Central memory CD8-positive, alpha-beta T cell (primary cell): ENCODE data around the gene ELOVL2.
"Not testable (repeated sequence)": the region's sequence is repeated elsewhere in the genome, so short reads cannot be mapped to it uniquely, and the experiment has no call there.

Experiments
- ATAC-seq: fragments of 150-1000 bp; cut with Tn5 transposase; replicated peaks from 2 replicates; pipeline ENCODE4 v1.10.0; 2022; ENCODE audit warnings: mild to moderate bottlenecking, moderate FRiP score, moderate number of reproducible peaks; ENCODE audit not compliant: poor library complexity, severe bottlenecking; ENCODE audit errors: extremely low read depth
- DNase-seq, 2 donors: peaks; one replicate each; pipeline ENCODE4 v3.0.0; 2021; ENCODE audit warnings: low spot score in 2 of 2
- H3K27ac Mint-ChIP-seq: one replicate; pipeline ENCODE4 v1.8.0; 2022; ENCODE audit warnings: low read depth, mild to moderate bottlenecking, moderate library complexity, mixed read lengths
- H3K27me3 Mint-ChIP-seq: one replicate; pipeline ENCODE4 v1.8.0; 2022; ENCODE audit warnings: mixed read lengths
- H3K36me3 Mint-ChIP-seq: one replicate; pipeline ENCODE4 v1.8.0; 2022; ENCODE audit warnings: mild to moderate bottlenecking, moderate library complexity, mixed read lengths; ENCODE audit not compliant: insufficient read depth
- H3K4me1 Mint-ChIP-seq: one replicate; pipeline ENCODE4 v1.8.0; 2022; ENCODE audit warnings: mixed read lengths
- H3K4me3 Mint-ChIP-seq: one replicate; pipeline ENCODE4 v1.8.0; 2022; ENCODE audit warnings: mild to moderate bottlenecking, moderate library complexity, mixed read lengths
- H3K9me3 Mint-ChIP-seq: one replicate; pipeline ENCODE4 v1.8.0; 2022; ENCODE audit warnings: mixed read lengths

Gene ELOVL2

GRCh38 chr6:11012295-11012754 lies 31.8 kb downstream of the ELOVL2 start:
- no peak overlapping the region for H3K27ac Mint-ChIP-seq
- H3K4me1 Mint-ChIP-seq: no peaks in the 10 kb centered on the region
- H3K27me3 Mint-ChIP-seq: peaks cover 59% of the 10 kb centered on the region
- no peak overlapping the region for H3K4me3 Mint-ChIP-seq
- ATAC-seq (no peak), DNase-seq (no peak)
- no peaks in the 10 kb centered on the region for H3K36me3 Mint-ChIP-seq
- no peaks in the 10 kb centered on the region for H3K9me3 Mint-ChIP-seq

GRCh38 chr6:11011787-11012234 lies 32.3 kb downstream of the ELOVL2 start:
- Mint-ChIP-seq H3K4me3 (no peak overlapping the region), H3K36me3 (no peaks in the 10 kb centered on the region), H3K27me3 (peaks cover 64% of the 10 kb centered on the region), H3K4me1 (no peaks in the 10 kb centered on the region), H3K27ac (no peak overlapping the region), H3K9me3 (no peaks in the 10 kb centered on the region)
- no peak for DNase-seq
- ATAC-seq: no peak

GRCh38 chr6:11009353-11009752 lies 34.8 kb downstream of the ELOVL2 start:
- DNase-seq: no peak

GRCh38 chr6:11008821-11009220 lies 35.3 kb downstream of the ELOVL2 start:
- Mint-ChIP-seq H3K4me3 (no peak overlapping the region), H3K36me3 (no peaks in the 10 kb centered on the region), H3K4me1 (no peaks in the 10 kb centered on the region), H3K27ac (no peak overlapping the region), H3K27me3 (peaks cover 46% of the 10 kb centered on the region), H3K9me3 (no peaks in the 10 kb centered on the region)
- ATAC-seq (no peak), DNase-seq (no peak)

More at GRCh38 chr6:11009353-11009752, 34.8 kb downstream of the ELOVL2 start:
- H3K9me3 Mint-ChIP-seq: no peaks in the 10 kb centered on the region
- ATAC-seq: no peak
- H3K27me3 Mint-ChIP-seq: peaks cover 49% of the 10 kb centered on the region
- no peaks in the 10 kb centered on the region for H3K36me3 Mint-ChIP-seq
- no peak overlapping the region for H3K4me3 Mint-ChIP-seq
- no peaks in the 10 kb centered on the region for H3K4me1 Mint-ChIP-seq
- no peak overlapping the region for H3K27ac Mint-ChIP-seq

- no peak for ATAC-seq
- Mint-ChIP-seq H3K4me1 (no peaks in the 10 kb centered on the region), H3K27ac (no peak overlapping the region), H3K4me3 (no peak overlapping the region), H3K27me3 (peaks cover 45% of the 10 kb centered on the region), H3K9me3 (no peaks in the 10 kb centered on the region), H3K36me3 (no peaks in the 10 kb centered on the region)
- DNase-seq: no peak
These were observed 36.1 kb downstream of the ELOVL2 start for GRCh38 chr6:11007715-11008608.

GRCh38 chr6:11006061-11006460 lies 38.0 kb downstream of the ELOVL2 start:
- no peak for ATAC-seq
- Mint-ChIP-seq H3K4me1 (no peaks in the 10 kb centered on the region), H3K36me3 (no peaks in the 10 kb centered on the region), H3K9me3 (no peaks in the 10 kb centered on the region), H3K4me3 (no peak overlapping the region), H3K27me3 (peaks cover 53% of the 10 kb centered on the region), H3K27ac (no peak overlapping the region)
- DNase-seq: no peak

GRCh38 chr6:11003297-11003696 lies 40.8 kb downstream of the ELOVL2 start:
- not testable (repeated sequence) for H3K4me3 Mint-ChIP-seq, H3K36me3 Mint-ChIP-seq, DNase-seq, H3K27ac Mint-ChIP-seq, H3K4me1 Mint-ChIP-seq, H3K9me3 Mint-ChIP-seq, ATAC-seq
- peaks cover 50% of the 10 kb centered on the region for H3K27me3 Mint-ChIP-seq

- Mint-ChIP-seq H3K36me3 (no peaks in the 10 kb centered on the region), H3K27me3 (peaks cover 45% of the 10 kb centered on the region), H3K9me3 (no peaks in the 10 kb centered on the region), H3K4me3 (no peak overlapping the region), H3K4me1 (no peaks in the 10 kb centered on the region), H3K27ac (no peak overlapping the region)
- DNase-seq (no peak), ATAC-seq (no peak)
These were observed 41.9 kb downstream of the ELOVL2 start for GRCh38 chr6:11002176-11002575.

GRCh38 chr6:10999994-11000393 lies 44.1 kb downstream of the ELOVL2 start:
- Mint-ChIP-seq H3K36me3 (no peaks in the 10 kb centered on the region), H3K27ac (no peak overlapping the region), H3K4me3 (no peak overlapping the region), H3K27me3 (peaks cover 39% of the 10 kb centered on the region), H3K4me1 (no peaks in the 10 kb centered on the region), H3K9me3 (no peaks in the 10 kb centered on the region)
- ATAC-seq (no peak), DNase-seq (no peak)

- H3K27ac Mint-ChIP-seq: no peak overlapping the region
- H3K4me1 Mint-ChIP-seq: no peaks in the 10 kb centered on the region
- H3K27me3 Mint-ChIP-seq: peaks cover 20% of the 10 kb centered on the region
- H3K36me3 Mint-ChIP-seq: no peaks in the 10 kb centered on the region
- H3K4me3 Mint-ChIP-seq: no peak overlapping the region
- DNase-seq (no peak), ATAC-seq (no peak)
- H3K9me3 Mint-ChIP-seq: no peaks in the 10 kb centered on the region
These were observed 48.9 kb downstream of the ELOVL2 start for GRCh38 chr6:10995114-10995707.

- Mint-ChIP-seq H3K4me1 (no peaks in the 10 kb centered on the region), H3K36me3 (no peaks in the 10 kb centered on the region), H3K27me3 (peaks cover 18% of the 10 kb centered on the region), H3K27ac (no peak overlapping the region), H3K9me3 (no peaks in the 10 kb centered on the region), H3K4me3 (no peak overlapping the region)
- ATAC-seq (no peak), DNase-seq (no peak)
These were observed 50.2 kb downstream of the ELOVL2 start for GRCh38 chr6:10993896-10994295.

GRCh38 chr6:10991115-10991514 lies 53.0 kb downstream of the ELOVL2 start:
- Mint-ChIP-seq H3K27me3 (peaks cover 39% of the 10 kb centered on the region), H3K27ac (no peak overlapping the region), H3K4me3 (no peak overlapping the region), H3K9me3 (no peaks in the 10 kb centered on the region), H3K36me3 (no peaks in the 10 kb centered on the region), H3K4me1 (no peaks in the 10 kb centered on the region)
- no peak for DNase-seq
- no peak for ATAC-seq

- no peaks in the 10 kb centered on the region for H3K9me3 Mint-ChIP-seq
- H3K27me3 Mint-ChIP-seq: peaks cover 39% of the 10 kb centered on the region
- H3K36me3 Mint-ChIP-seq: no peaks in the 10 kb centered on the region
- ATAC-seq (no peak), DNase-seq (no peak)
- no peak overlapping the region for H3K27ac Mint-ChIP-seq
- H3K4me1 Mint-ChIP-seq: no peaks in the 10 kb centered on the region
- H3K4me3 Mint-ChIP-seq: no peak overlapping the region
These were observed 54.5 kb downstream of the ELOVL2 start for GRCh38 chr6:10989587-10989986.
